H1 (cell line): Measurements from ENCODE around the gene SCRN3. TPM values are rescaled to one million over a fixed set of nuclear protein-coding genes. Genes with fewer than 3 reads are reported as not detected.
A peak's percentile ranks its signal among the peaks of the same experiment; 100 is the strongest.

Source experiments
- CTCF ChIA-PET: fragments of 300-600 bp; sonication (Branson Sonifier 250); formaldehyde crosslinking; loops from one replicate; lab custom pipeline; 2021; ENCODE audit not compliant: partially characterized antibody; lab: Charles Lee
- POLR2A ChIA-PET: fragments of 300-600 bp; sonication (Branson Sonifier 250); formaldehyde crosslinking; loops from one replicate; lab custom pipeline; 2021; ENCODE audit warnings: inconsistent platforms; ENCODE audit not compliant: partially characterized antibody; lab: Charles Lee
- DNase-seq, 2 experiments: peaks; one replicate each; pipeline versions ENCODE4 v3.0.0 to v3.0.0-alpha.2; 2010 to 2022; ENCODE audit warnings: low spot score in 2 of 2, low read depth in 1 of 2, mixed read lengths in 1 of 2
- FAIRE-seq: peaks from 2 replicates; lab custom pipeline; 2011; peaks lifted over from hg19 to GRCh38; lab: Jason Lieb, UNC
- H2AFZ ChIP-seq: 2 replicates; pipeline ENCODE4 v1.8.1; 2012; ENCODE audit warnings: low read length, inconsistent platforms
- H2AK5ac ChIP-seq: 2 replicates; pipeline ENCODE4 v1.6.1; 2013; ENCODE audit warnings: low read depth, low read length
- H2BK120ac ChIP-seq: replicated peaks from 2 replicates; pipeline ENCODE3; 2013; ENCODE audit warnings: low read depth, low read length, inconsistent platforms
- H2BK12ac ChIP-seq: 2 replicates; pipeline ENCODE4 v1.6.1; 2013; ENCODE audit warnings: low read depth, low read length
- H2BK15ac ChIP-seq: 2 replicates; pipeline ENCODE4 v1.6.1; 2013; ENCODE audit warnings: low read length
- H2BK20ac ChIP-seq: 2 replicates; pipeline ENCODE4 v1.6.1; 2013; ENCODE audit warnings: low read length
- H2BK5ac ChIP-seq: 2 replicates; pipeline ENCODE4 v1.6.1; 2013; ENCODE audit warnings: low read depth, low read length
- H3K14ac ChIP-seq: 2 replicates; pipeline ENCODE4 v1.6.1; 2013; ENCODE audit warnings: inconsistent platforms; ENCODE audit not compliant: insufficient read length
- H3K18ac ChIP-seq: 2 replicates; pipeline ENCODE4 v1.6.1; 2013; ENCODE audit warnings: low read length; ENCODE audit errors: extremely low read depth
- H3K23ac ChIP-seq: 2 replicates; pipeline ENCODE4 v1.6.1; 2013; ENCODE audit warnings: inconsistent platforms; ENCODE audit not compliant: insufficient read length
- H3K23me2 ChIP-seq: 2 replicates; pipeline ENCODE4 v1.6.1; 2013; ENCODE audit warnings: low read depth, low read length
- H3K27ac ChIP-seq: 2 replicates; pipeline ENCODE4 v1.6.1; 2011; ENCODE audit warnings: low read depth, low read length, inconsistent platforms
- H3K27me3 ChIP-seq, 4 experiments: replicated peaks in 1 of 4; 1 replicate in 1 of 4; 2 replicates in 3 of 4; pipeline versions ENCODE4 v1.6.1 to v1.8.1; 2011 to 2013; ENCODE audit warnings: low read length in 3 of 4, mild to moderate bottlenecking in 3 of 4, inconsistent platforms in 2 of 4, mixed read lengths in 2 of 4, moderate library complexity in 1 of 4; ENCODE audit not compliant: control insufficient read depth in 3 of 4, insufficient read depth in 3 of 4; ENCODE audit errors: extremely low read depth in 1 of 4
- H3K36me3 ChIP-seq, 4 experiments: 2 replicates each; pipeline versions ENCODE4 v1.6.1 to v1.8.1; 2011 to 2013; ENCODE audit warnings: mild to moderate bottlenecking in 4 of 4, low read length in 3 of 4, moderate library complexity in 2 of 4, control low read depth in 1 of 4, inconsistent platforms in 1 of 4; ENCODE audit not compliant: insufficient read depth in 4 of 4, control insufficient read depth in 2 of 4
- H3K4ac ChIP-seq: replicated peaks from 2 replicates; pipeline ENCODE3; 2013; ENCODE audit warnings: low read length, low read depth, mixed read lengths, inconsistent platforms; ENCODE audit not compliant: insufficient read length
- H3K4me1 ChIP-seq, 4 experiments: replicated peaks in 1 of 4; 1 replicate in 1 of 4; 2 replicates in 3 of 4; pipeline versions ENCODE4 v1.6.1 to v1.8.1; 2011 to 2013; ENCODE audit warnings: low read length in 3 of 4, inconsistent platforms in 2 of 4, mixed read lengths in 1 of 4; ENCODE audit not compliant: insufficient read depth in 4 of 4, control insufficient read depth in 3 of 4
- H3K4me2 ChIP-seq, 2 experiments: 2 replicates each; pipeline versions ENCODE4 v1.6.1 to v1.8.1; 2011 to 2013; ENCODE audit warnings: low read depth in 2 of 2, low read length in 2 of 2, control low read depth in 1 of 2, inconsistent platforms in 1 of 2, mild to moderate bottlenecking in 1 of 2; ENCODE audit not compliant: insufficient read depth in 1 of 2
- H3K4me3 ChIP-seq, 4 experiments: fragments of 200-600, 300-600 bp in 1 of 4; sonication (generic), shearing (Covaris generic), sonication (Bioruptor Twin) in 1 of 4; 2 replicates each; pipeline versions ENCODE4 v1.5.1 to v1.8.1; 2011 to 2016; ENCODE audit warnings: low read length in 4 of 4, low read depth in 3 of 4, control low read depth in 2 of 4, inconsistent platforms in 2 of 4, mild to moderate bottlenecking in 2 of 4, mixed read lengths in 1 of 4, moderate library complexity in 1 of 4; ENCODE audit not compliant: insufficient read depth in 2 of 4; ENCODE audit errors: extremely low read depth in 1 of 4
- H3K56ac ChIP-seq: replicated peaks from 2 replicates; pipeline ENCODE3; 2013; ENCODE audit warnings: low read depth, mild to moderate bottlenecking, mixed read lengths, low read length, inconsistent platforms; ENCODE audit not compliant: insufficient read length
- H3K79me1 ChIP-seq: 2 replicates; pipeline ENCODE4 v1.6.1; 2013; ENCODE audit warnings: low read depth, low read length, control low read depth
- H3K79me2 ChIP-seq, 2 experiments: 2 replicates each; pipeline versions ENCODE4 v1.6.1 to v1.8.1; 2012 to 2013; ENCODE audit warnings: low read length in 2 of 2, mild to moderate bottlenecking in 2 of 2, inconsistent platforms in 1 of 2; ENCODE audit not compliant: insufficient read depth in 2 of 2, control insufficient read depth in 1 of 2
- H3K9ac ChIP-seq, 4 experiments: replicated peaks in 1 of 4; 1 replicate in 1 of 4; 2 replicates in 3 of 4; pipeline versions ENCODE4 v1.6.1 to v1.8.1; 2011 to 2013; ENCODE audit warnings: low read depth in 3 of 4, low read length in 3 of 4, control low read depth in 2 of 4, mild to moderate bottlenecking in 2 of 4, moderate library complexity in 2 of 4, inconsistent platforms in 1 of 4; ENCODE audit errors: extremely low read depth in 1 of 4
- H3K9me3 ChIP-seq, 2 experiments: 2 replicates each; pipeline versions ENCODE4 v1.6.1 to v1.8.1; 2012 to 2013; ENCODE audit warnings: mild to moderate bottlenecking in 2 of 2, moderate library complexity in 2 of 2, control low read depth in 1 of 2, inconsistent platforms in 1 of 2, low read depth in 1 of 2, low read length in 1 of 2, mixed read lengths in 1 of 2; ENCODE audit not compliant: insufficient read depth in 2 of 2
- H4K20me1 ChIP-seq, 2 experiments: replicated peaks in 1 of 2; 2 replicates each; pipeline versions ENCODE3 to v1.8.1; 2011 to 2013; ENCODE audit warnings: inconsistent platforms in 2 of 2, low read length in 2 of 2, mild to moderate bottlenecking in 1 of 2; ENCODE audit not compliant: insufficient read depth in 2 of 2, control insufficient read depth in 1 of 2
- H4K5ac ChIP-seq: 2 replicates; pipeline ENCODE4 v1.6.1; 2013; ENCODE audit warnings: low read length, low read depth, mixed read lengths, inconsistent platforms; ENCODE audit not compliant: insufficient read length
- H4K8ac ChIP-seq: 2 replicates; pipeline ENCODE4 v1.8.0; 2013; ENCODE audit warnings: mild to moderate bottlenecking, moderate library complexity, low read length, inconsistent platforms; ENCODE audit not compliant: insufficient read depth; ENCODE audit errors: extremely low read depth
- H4K91ac ChIP-seq: replicated peaks from 2 replicates; pipeline ENCODE3; 2013; ENCODE audit warnings: low read length, mixed read lengths, inconsistent platforms; ENCODE audit not compliant: insufficient read length
- CTCF ChIP-seq, 3 experiments: IDR thresholded peaks; 1 replicate in 2 of 3; 2 replicates in 1 of 3; pipeline versions ENCODE4 v1.5.1 to v1.6.1; 2011; ENCODE audit warnings: low read length in 3 of 3, mild to moderate bottlenecking in 3 of 3, inconsistent platforms in 2 of 3, low read depth in 1 of 3, moderate library complexity in 1 of 3; ENCODE audit not compliant: insufficient read depth in 1 of 3; ENCODE audit errors: control extremely low read depth in 1 of 3
- RAD21 ChIP-seq, 2 experiments: IDR thresholded peaks in 1 of 2; conservative IDR thresholded peaks in 1 of 2; 2 replicates each; pipeline ENCODE4 v1.6.1; 2011; ENCODE audit warnings: low read depth in 2 of 2, low read length in 2 of 2, improper control_type of control experiment in 1 of 2, inconsistent platforms in 1 of 2, mild to moderate bottlenecking in 1 of 2, moderate library complexity in 1 of 2
- WGBS, 2 experiments: shearing (Covaris generic) in 1 of 2; methylation state at CpG; one replicate each; pipeline versions ENCODE4 v1.1.6 to v1.1.7; 2013 to 2015; ENCODE audit warnings: low lambda C conversion rate in 2 of 2, mixed read lengths in 2 of 2, inconsistent platforms in 1 of 2, low coverage in 1 of 2, missing lambda C conversion rate in 1 of 2; ENCODE audit not compliant: insufficient replicate concordance in 2 of 2, insufficient coverage in 1 of 2, insufficient read length in 1 of 2; ENCODE audit errors: extremely low coverage in 1 of 2, missing lambda C conversion rate in 1 of 2; 5-methylcytosine and 5-hydroxymethylcytosine counted together
- polyA plus RNA-seq, 7 experiments: library from polyadenylated mRNA; depleted of rRNA in 3 of 7; stranded (reverse) in 5 of 7; unstranded in 2 of 7; fragments of >200 nt in 5 of 7; fragments of 200-250 nt in 2 of 7; gene quantifications; 1 replicate in 5 of 7; 2 replicates in 1 of 7; 4 replicates in 1 of 7; pipeline versions ENCODE4 v1.2.1 to v1.2.3, GENCODE V29; 2011 to 2013; ENCODE audit warnings: missing spikeins in 2 of 7, mixed read lengths in 2 of 7
- total RNA-seq: library from RNA; stranded (reverse); fragmentation: NEBNext Ultra II Directional; extraction: Animal tissue kit (Norgen Biotek cat#: 25700); gene quantifications from 2 replicates; pipeline ENCODE4 v1.2.1, GENCODE V29; 2021

Gene SCRN3
- total and polyA plus RNA-seq, 2 of the 8 experiments (the other 6 are each of a cell fraction or from before 2014, with no cell fraction given) = 7.4 to 7.8 TPM

DNA sequence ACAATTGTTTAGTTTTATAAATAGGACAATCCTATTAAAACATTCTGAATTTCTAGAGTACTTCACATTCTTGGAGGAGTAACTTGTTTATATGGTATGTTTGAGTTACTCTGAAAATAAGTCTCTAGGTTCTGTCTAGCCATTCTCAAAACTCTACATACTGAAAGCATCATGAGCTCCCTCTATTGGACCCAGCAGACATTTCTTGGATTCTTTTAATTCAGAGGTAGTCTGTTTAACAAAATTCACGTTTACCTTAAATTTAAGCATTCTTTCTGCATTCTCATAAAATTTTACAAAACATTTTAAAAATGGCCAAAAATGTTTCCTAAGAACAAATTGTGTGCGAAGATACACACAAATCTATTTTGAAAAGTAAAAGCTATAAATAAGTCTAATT, 45.5 kb upstream of the SCRN3 start:
- Histone ChIP-seq H3K9ac (no peak overlapping the region), H2BK20ac (no peak overlapping the region), H3K27ac (no peak overlapping the region), H4K8ac (no peak overlapping the region), H4K91ac (no peak overlapping the region), H3K4me1 (peaks cover 0 to 4% (median 0%) of the 10 kb centered on the region in 4 experiments; a peak in 2 of 7 replicates), H3K4me2 (no peak overlapping the region), H3K79me2 (no peaks in the 10 kb centered on the region), H3K23me2 (no peaks in the 10 kb centered on the region), H4K5ac (no peak overlapping the region), H3K4ac (no peak overlapping the region), H2BK12ac (no peak overlapping the region), H3K9me3 (no peaks in the 10 kb centered on the region), H3K79me1 (no peaks in the 10 kb centered on the region), H2BK120ac (no peak overlapping the region), H2AK5ac (no peak overlapping the region), H4K20me1 (no peaks in the 10 kb centered on the region), H3K36me3 (peaks cover 0 to 4% (median 0%) of the 10 kb centered on the region in 4 experiments; a peak in 1 of 8 replicates), H3K23ac (no peak overlapping the region), H3K27me3 (peaks cover 0 to 6% (median 2%) of the 10 kb centered on the region in 4 experiments; a peak in 3 of 7 replicates), H3K4me3 (no peak overlapping the region), H2BK5ac (no peak overlapping the region), H3K56ac (no peak overlapping the region), H2BK15ac (no peak overlapping the region), H3K18ac (no peak overlapping the region), H2AFZ (no peak overlapping the region), H3K14ac (no peak overlapping the region)
- ChIA-PET POLR2A (interaction anchor here (0.6 kb wide), 1 partner anchor 84 kb away, joined by 3 read pairs; no protein-coding TSS in a partner anchor), CTCF (interaction anchor here (0.6 to 1.9 kb wide), 15 partner anchors 9 to 889 kb away, joined by 3 to 8 read pairs (median 3); partner anchors contain the start of gene SP9)
- FAIRE-seq (no peak), DNase-seq (no peak)
- WGBS, 2 experiments = 74 to 100% methylated on average over 1 to 2 of the region's 2 CpGs
- TF ChIP-seq CTCF (IDR thresholded peaks at IDR 0.05; ENCODE audit: control extremely low read depth in 1 of 3, insufficient read depth in 1 of 3, low read depth in 1 of 3, low read length in 3 of 3) = peak in 2 of 3 experiments; percentile 24 to 43; a peak in 2 of 4 replicates
- peak; percentile 38 to 40; a peak in 3 of 4 replicates for TF ChIP-seq RAD21 (IDR thresholded peaks at IDR 0.05 in 1 of 2, conservative IDR thresholded peaks at IDR 0.05 in 1 of 2; ENCODE audit: low read depth in 2 of 2, low read length in 2 of 2)
